Vagina (tissue), 2 donors: ENCODE measurements around the gene EHD3. TPM values are rescaled to one million over a fixed set of nuclear protein-coding genes. Genes with fewer than 3 reads are reported as not detected.

Experiments
- DNase-seq, 2 donors: peaks; one replicate each; pipeline ENCODE4 v3.0.0-alpha.2; 2017; ENCODE audit errors: extremely low spot score in 2 of 2
- H3K27ac ChIP-seq: fragments of 200-600 bp; sonication (generic); one replicate; pipeline ENCODE4 v1.5.1; 2019
- H3K27me3 ChIP-seq: fragments of 200-600 bp; sonication (generic); one replicate; pipeline ENCODE4 v1.5.1; 2019
- H3K36me3 ChIP-seq, 2 donors: fragments of 200-600 bp; sonication (generic); one replicate each; pipeline ENCODE4 v1.5.1; 2017 to 2019
- H3K4me1 ChIP-seq: fragments of 200-600 bp; sonication (generic); one replicate; pipeline ENCODE4 v1.5.1; 2019
- H3K4me3 ChIP-seq, 2 donors: fragments of 200-600 bp; sonication (generic); 1 replicate in 1 of 2; 2 replicates in 1 of 2; pipeline ENCODE4 v1.5.1; 2016 to 2019
- H3K9me3 ChIP-seq: fragments of 200-600 bp; sonication (generic); one replicate; pipeline ENCODE4 v1.5.1; 2019
- POLR2A ChIP-seq, 2 donors: fragments of 450-650 bp; IDR thresholded peaks; one replicate each; pipeline ENCODE4 v1.6.1; 2017; ENCODE audit warnings: antibody characterized with exemption in 2 of 2, mild to moderate bottlenecking in 2 of 2, moderate library complexity in 2 of 2
- POLR2AphosphoS5 ChIP-seq, 2 donors: sonication (generic); formaldehyde crosslinking; IDR thresholded peaks; one replicate each; pipeline ENCODE4 v1.9.0; 2017; ENCODE audit warnings: antibody characterized with exemption in 2 of 2, mild to moderate bottlenecking in 2 of 2, low read depth in 1 of 2; ENCODE audit not compliant: insufficient read depth in 1 of 2
- intact Hi-C: fragments of 100-400 bp; cut with DNase I; formaldehyde crosslinking; loops from one replicate; pipeline ENCODE4 v1.15.1; 2023
- total RNA-seq: library from RNA; depleted of rRNA; stranded (reverse); fragments of >200 nt; gene quantifications from one replicate; pipeline ENCODE4 v1.2.3, GENCODE V29; 2016
- TF ChIP-seq, protein P1 (sequence below), 3 experiments: fragments of 450-650 bp in 2 of 3; fragments of 200-600 bp in 1 of 3; sonication (generic) in 1 of 3; IDR thresholded peaks; one replicate each; pipeline ENCODE4 v1.5.1; 2017 to 2019; ENCODE audit warnings: antibody characterized with exemption in 3 of 3, mild to moderate bottlenecking in 2 of 3, moderate library complexity in 2 of 3

Gene EHD3
- total RNA-seq, 1 donor from 2014 or later, result 10.3 TPM

DNA sequence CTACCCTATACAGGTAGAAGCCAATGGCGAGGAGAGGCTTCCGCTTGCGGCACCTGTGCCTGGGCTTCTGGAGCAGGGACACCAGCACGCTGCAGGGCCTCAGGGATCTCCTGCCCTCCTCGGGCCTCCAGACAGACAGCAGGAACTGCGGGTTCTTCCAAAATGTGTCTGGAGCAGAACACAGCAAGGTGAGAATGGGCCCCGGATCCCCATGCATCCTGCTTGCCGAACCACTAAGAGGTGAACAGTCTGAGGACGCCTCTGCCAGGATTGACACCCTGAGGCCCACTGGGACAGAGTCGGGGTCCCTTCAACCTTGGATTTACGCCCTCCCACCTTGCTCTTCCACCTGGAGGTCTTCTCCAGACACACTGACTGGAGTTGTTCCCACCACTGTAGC is 42.0 kb upstream of the EHD3 start:
- H3K27ac ChIP-seq, result no peak overlapping the region
- H3K4me3 ChIP-seq, result no peak overlapping the region
- H3K9me3 ChIP-seq, result no peaks in the 10 kb centered on the region
- no peaks in the 10 kb centered on the region for H3K36me3 ChIP-seq
- no peaks in the 10 kb centered on the region for H3K27me3 ChIP-seq
- TF ChIP-seq POLR2A (IDR thresholded peaks at IDR 0.05), result no peak
- TF ChIP-seq, protein P1, sequence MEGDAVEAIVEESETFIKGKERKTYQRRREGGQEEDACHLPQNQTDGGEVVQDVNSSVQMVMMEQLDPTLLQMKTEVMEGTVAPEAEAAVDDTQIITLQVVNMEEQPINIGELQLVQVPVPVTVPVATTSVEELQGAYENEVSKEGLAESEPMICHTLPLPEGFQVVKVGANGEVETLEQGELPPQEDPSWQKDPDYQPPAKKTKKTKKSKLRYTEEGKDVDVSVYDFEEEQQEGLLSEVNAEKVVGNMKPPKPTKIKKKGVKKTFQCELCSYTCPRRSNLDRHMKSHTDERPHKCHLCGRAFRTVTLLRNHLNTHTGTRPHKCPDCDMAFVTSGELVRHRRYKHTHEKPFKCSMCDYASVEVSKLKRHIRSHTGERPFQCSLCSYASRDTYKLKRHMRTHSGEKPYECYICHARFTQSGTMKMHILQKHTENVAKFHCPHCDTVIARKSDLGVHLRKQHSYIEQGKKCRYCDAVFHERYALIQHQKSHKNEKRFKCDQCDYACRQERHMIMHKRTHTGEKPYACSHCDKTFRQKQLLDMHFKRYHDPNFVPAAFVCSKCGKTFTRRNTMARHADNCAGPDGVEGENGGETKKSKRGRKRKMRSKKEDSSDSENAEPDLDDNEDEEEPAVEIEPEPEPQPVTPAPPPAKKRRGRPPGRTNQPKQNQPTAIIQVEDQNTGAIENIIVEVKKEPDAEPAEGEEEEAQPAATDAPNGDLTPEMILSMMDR (IDR thresholded peaks at IDR 0.05), result no peak
- TF ChIP-seq POLR2AphosphoS5 (IDR thresholded peaks at IDR 0.05; ENCODE audit: insufficient read depth in 1 of 2, low read depth in 1 of 2), result no peak
- intact Hi-C loops, result no loop called here
- peak; percentile 77 to 94 for DNase-seq
- H3K4me1 ChIP-seq, result no peaks in the 10 kb centered on the region

DNA sequence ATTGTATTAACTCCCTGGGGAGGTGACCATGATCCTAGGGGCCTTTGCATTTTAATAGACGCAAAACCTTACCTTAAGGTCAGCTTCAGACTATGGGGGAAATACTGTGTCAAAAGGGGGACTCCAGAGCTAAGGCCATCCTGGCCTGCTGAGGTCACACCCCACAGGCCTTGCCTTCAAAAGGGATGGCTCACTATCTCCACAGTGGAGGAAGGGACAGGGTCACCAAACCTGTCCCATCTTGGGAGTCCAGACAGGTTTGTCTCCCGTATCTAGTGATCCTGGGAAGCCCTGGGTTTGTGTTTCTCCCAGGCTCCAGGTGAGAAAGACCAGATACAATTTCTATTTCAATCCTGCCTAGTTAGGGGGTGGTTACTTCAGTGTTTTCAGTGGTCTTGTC is 41.6 kb upstream of the EHD3 start:
- intact Hi-C loops, result no loop called here
- Histone ChIP-seq H3K36me3 (no peaks in the 10 kb centered on the region), H3K4me1 (no peaks in the 10 kb centered on the region), H3K4me3 (no peak overlapping the region), H3K27me3 (no peaks in the 10 kb centered on the region), H3K9me3 (no peaks in the 10 kb centered on the region), H3K27ac (no peak overlapping the region)
- TF ChIP-seq POLR2A (IDR thresholded peaks at IDR 0.05), result no peak
- TF ChIP-seq, protein P1 (IDR thresholded peaks at IDR 0.05), result no peak
- TF ChIP-seq POLR2AphosphoS5 (IDR thresholded peaks at IDR 0.05; ENCODE audit: insufficient read depth in 1 of 2, low read depth in 1 of 2), result no peak
- peak; percentile 65 to 89 for DNase-seq

DNA sequence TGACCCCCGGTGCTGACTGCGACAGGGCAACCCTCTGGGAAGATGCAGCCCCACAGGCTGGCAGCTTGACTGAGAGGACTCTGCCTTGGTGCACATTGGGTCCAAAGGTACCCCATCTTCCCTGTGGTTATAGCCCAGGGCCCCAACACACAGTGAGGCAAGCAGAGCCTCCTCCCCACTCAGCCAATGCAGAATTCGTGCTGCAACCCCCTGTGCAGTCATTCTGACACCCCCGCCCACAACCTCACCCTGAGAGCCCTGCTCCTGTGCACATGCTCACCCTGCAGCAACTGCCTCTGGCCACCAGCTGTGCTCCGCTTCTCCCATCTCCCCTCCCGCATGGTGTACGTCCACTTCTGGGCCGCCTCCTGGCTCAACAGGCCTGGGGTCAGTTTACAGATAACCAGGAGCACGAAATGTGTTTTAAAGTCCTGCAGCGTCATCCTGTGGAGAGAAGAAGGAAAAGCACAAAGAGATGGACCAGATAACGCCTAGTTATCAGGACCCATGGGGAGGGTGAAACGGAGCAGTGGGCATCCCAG is 41.0 kb upstream of the EHD3 start:
- peak; percentile 72 to 81 for DNase-seq
- H3K36me3 ChIP-seq, result no peaks in the 10 kb centered on the region
- intact Hi-C loops, result no loop called here

DNA sequence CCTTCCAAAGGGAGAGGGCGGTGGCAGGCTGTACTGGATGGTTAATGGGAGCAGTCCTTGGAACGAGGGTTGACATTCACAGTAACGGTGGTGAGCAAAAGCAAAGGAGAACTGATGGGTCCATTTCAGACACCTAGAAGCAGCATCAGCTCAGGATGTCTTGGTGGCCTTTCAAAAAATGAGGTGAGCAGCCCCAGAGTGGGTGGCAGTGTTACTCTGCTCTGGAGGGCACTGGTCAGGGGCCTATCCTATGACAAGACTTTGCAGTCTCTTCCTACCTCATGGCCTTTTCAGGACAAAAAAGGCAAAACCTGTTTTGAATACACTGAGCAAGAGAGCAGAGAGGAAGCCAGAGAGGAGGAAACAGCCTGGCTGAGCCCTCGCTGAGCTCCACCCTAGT is 40.1 kb upstream of the EHD3 start:
- TF ChIP-seq POLR2A (IDR thresholded peaks at IDR 0.05), result no peak
- TF ChIP-seq, protein P1 (IDR thresholded peaks at IDR 0.05), result no peak
- no peak for TF ChIP-seq POLR2AphosphoS5 (IDR thresholded peaks at IDR 0.05; ENCODE audit: insufficient read depth in 1 of 2, low read depth in 1 of 2)
- no peaks in the 10 kb centered on the region for H3K36me3 ChIP-seq
- no peaks in the 10 kb centered on the region for H3K27me3 ChIP-seq
- intact Hi-C loops, result no loop called here
- no peaks in the 10 kb centered on the region for H3K9me3 ChIP-seq
- peak in 1 of 2 donors; percentile 61 for DNase-seq
- no peaks in the 10 kb centered on the region for H3K4me1 ChIP-seq
- H3K4me3 ChIP-seq, result no peak overlapping the region
- no peak overlapping the region for H3K27ac ChIP-seq

More for the DNA sequence above, 41.0 kb upstream of the EHD3 start:
- Histone ChIP-seq H3K4me1 (no peaks in the 10 kb centered on the region), H3K9me3 (no peaks in the 10 kb centered on the region), H3K27me3 (no peaks in the 10 kb centered on the region), H3K27ac (no peak overlapping the region), H3K4me3 (no peak overlapping the region)
- TF ChIP-seq, protein P1 (IDR thresholded peaks at IDR 0.05), result no peak
- TF ChIP-seq POLR2AphosphoS5 (IDR thresholded peaks at IDR 0.05; ENCODE audit: insufficient read depth in 1 of 2, low read depth in 1 of 2) (no peak), POLR2A (IDR thresholded peaks at IDR 0.05) (no peak)

DNA sequence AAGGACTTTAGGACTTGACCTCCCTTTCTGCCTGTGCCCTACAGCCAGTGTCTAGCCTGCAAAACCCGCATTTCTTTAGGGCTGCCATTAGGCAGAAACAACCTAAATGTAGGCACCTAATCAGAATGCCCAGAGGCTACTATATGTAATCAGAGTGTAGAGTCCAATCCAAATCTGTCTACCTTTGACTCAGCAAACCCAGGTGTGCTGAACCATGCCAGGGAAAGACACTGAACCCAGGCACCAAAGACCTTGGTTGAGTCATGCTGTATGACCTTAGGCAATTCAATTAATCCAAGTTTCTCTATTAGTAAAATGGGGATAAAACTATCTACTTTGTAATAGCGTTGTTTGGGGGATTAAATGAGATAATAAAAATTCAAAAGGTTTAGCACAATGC is 37.3 kb upstream of the EHD3 start:
- Histone ChIP-seq H3K27ac (no peak overlapping the region), H3K9me3 (no peaks in the 10 kb centered on the region), H3K36me3 (no peaks in the 10 kb centered on the region), H3K4me1 (no peaks in the 10 kb centered on the region), H3K4me3 (no peak overlapping the region), H3K27me3 (no peaks in the 10 kb centered on the region)
- intact Hi-C loops, result no loop called here
- no peak for DNase-seq
- TF ChIP-seq POLR2AphosphoS5 (IDR thresholded peaks at IDR 0.05; ENCODE audit: insufficient read depth in 1 of 2, low read depth in 1 of 2), result no peak
- TF ChIP-seq POLR2A (IDR thresholded peaks at IDR 0.05), result no peak
- TF ChIP-seq, protein P1 (IDR thresholded peaks at IDR 0.05), result no peak
